ENCODE measurements around the gene HDAC9. TPM values are rescaled to one million over a fixed set of nuclear protein-coding genes. Genes with fewer than 3 reads are reported as not detected.

Gene HDAC9
- polyA plus RNA-seq, 4 donors: 8.4 to 15.8 (median 10.7) TPM

- DNase-seq (ENCODE audit: low read depth in 4 of 4, low spot score in 3 of 4): no peak
These were observed 274.7 kb downstream of the HDAC9 start for GRCh38 chr7:18770154-18770811.

DNA sequence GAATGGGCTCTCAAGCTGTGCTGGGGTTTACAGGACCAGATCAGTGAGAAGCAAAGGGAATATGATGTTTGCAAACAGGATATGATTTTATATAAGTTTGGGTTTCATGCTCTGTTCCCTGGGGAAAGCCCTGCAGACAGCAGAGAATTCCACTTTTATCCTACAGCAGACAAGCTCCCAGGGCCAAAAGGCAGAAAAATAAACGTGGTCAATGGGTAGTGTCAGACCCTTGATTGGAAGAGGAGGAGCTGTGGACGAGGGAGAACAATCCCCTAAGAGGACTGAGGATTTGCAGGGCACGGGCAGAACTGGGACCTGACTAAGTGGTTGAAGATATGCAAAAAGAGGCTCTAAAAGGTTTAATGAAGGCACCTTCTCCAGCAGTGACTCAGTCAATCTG is 275.3 kb downstream of the HDAC9 start:
- DNase-seq (ENCODE audit: low read depth in 4 of 4, low spot score in 3 of 4): no peak

- DNase-seq (ENCODE audit: low read depth in 4 of 4, low spot score in 3 of 4): no peak
These were observed 276.5 kb downstream of the HDAC9 start for GRCh38 chr7:18771834-18772566.

- no peak for DNase-seq (ENCODE audit: low read depth in 4 of 4, low spot score in 3 of 4)
These were observed 277.0 kb downstream of the HDAC9 start for GRCh38 chr7:18772567-18772965.

- DNase-seq (ENCODE audit: low read depth in 4 of 4, low spot score in 3 of 4): no peak
These were observed 281.8 kb downstream of the HDAC9 start for GRCh38 chr7:18777314-18777713.

- no peak for DNase-seq (ENCODE audit: low read depth in 4 of 4, low spot score in 3 of 4)
These were observed 283.0 kb downstream of the HDAC9 start for GRCh38 chr7:18778594-18778993.

GRCh38 chr7:18780266-18780665 is 284.7 kb downstream of the HDAC9 start:
- DNase-seq (ENCODE audit: low read depth in 4 of 4, low spot score in 3 of 4): no peak

- no peak for DNase-seq (ENCODE audit: low read depth in 4 of 4, low spot score in 3 of 4)
These were observed 285.4 kb downstream of the HDAC9 start for GRCh38 chr7:18780938-18781337.

- DNase-seq (ENCODE audit: low read depth in 4 of 4, low spot score in 3 of 4): no peak
These were observed 290.7 kb downstream of the HDAC9 start for GRCh38 chr7:18786196-18786727.

DNA sequence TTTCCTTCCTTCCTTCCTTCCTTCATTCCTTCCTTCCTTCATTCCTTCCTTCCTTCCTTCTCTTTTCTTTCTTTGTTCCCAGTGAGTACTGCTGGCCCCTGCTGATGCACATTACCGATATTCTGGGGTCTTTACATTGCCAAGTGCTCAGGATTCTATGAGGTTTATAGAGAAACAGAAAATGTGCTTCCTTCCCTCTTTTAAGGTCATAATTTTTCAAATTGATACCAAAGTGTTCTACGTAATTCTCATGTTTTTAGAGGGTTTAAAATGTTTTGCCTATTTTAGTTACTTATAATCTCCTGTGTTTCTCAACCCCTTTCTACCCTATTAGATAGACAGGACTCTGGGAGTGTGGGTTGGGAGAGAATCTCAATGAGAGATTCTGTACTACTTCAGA is 291.2 kb downstream of the HDAC9 start:
- no peak for DNase-seq (ENCODE audit: low read depth in 4 of 4, low spot score in 3 of 4)

DNA sequence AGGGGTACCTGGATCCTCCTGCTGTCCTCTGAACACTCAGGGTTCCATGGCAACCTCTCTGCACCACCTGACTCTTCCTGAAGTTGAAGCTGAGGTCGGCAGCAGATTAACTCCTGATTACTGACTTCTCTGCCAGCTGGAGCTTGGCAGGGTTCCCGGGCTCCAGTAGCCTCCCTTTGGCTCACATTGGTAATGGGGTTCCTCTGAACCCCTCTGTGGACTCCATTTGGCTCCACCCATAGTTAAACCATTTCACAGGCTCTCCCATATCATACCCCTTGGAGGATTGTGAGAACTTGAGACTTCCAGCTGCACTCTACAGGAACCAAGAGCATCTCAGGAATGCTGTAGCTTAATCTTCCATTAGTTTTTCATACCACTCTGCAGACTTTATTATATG is 292.5 kb downstream of the HDAC9 start:
- DNase-seq (ENCODE audit: low read depth in 4 of 4, low spot score in 3 of 4): no peak

DNA sequence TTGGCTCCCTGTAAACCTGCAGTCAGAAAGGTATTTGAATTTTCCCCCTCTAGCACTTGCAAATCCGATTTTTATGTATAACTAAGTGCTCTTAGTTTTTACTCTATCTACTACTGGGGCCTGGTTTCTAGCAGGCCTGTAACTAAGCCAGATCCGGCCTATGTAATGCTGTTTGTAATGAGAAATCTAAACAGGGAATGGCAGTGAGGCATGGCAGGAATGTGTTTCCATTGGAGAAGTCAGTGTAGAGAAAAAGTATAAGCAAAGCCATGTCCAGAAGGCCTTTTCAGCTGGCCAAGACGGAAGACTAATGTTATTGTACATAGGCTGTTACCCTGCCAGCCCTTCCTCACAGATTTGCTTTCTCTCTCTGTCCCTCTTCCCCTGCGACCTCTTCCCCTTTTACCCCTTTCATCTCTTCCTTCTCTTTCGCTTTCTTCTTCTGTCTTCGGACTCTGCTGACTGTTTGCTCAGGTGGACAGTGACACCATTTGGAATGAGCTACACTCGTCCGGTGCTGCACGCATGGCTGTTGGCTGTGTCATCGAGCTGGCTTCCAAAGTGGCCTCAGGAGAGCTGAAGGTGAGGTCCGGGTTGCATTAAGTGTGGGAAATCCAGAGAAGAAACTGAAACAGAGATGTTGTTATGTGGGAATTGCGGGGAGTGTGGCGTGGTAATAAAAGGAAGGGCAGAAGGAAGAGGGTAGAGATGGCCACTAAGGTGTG is 297.5 kb downstream of the HDAC9 start:
- peak in 3 of 4 donors; percentile 18 to 39 (median 21) for DNase-seq (ENCODE audit: low read depth in 4 of 4, low spot score in 3 of 4)

GRCh38 chr7:18796216-18796615 is 300.7 kb downstream of the HDAC9 start:
- no peak for DNase-seq (ENCODE audit: low read depth in 4 of 4, low spot score in 3 of 4)

GRCh38 chr7:18798088-18798906 is 302.7 kb downstream of the HDAC9 start:
- DNase-seq (ENCODE audit: low read depth in 4 of 4, low spot score in 3 of 4): no peak

GRCh38 chr7:18799899-18800298 is 304.4 kb downstream of the HDAC9 start:
- no peak for DNase-seq (ENCODE audit: low read depth in 4 of 4, low spot score in 3 of 4)

- no peak for DNase-seq (ENCODE audit: low read depth in 4 of 4, low spot score in 3 of 4)
These were observed 308.4 kb downstream of the HDAC9 start for GRCh38 chr7:18803923-18804322.

- DNase-seq (ENCODE audit: low read depth in 4 of 4, low spot score in 3 of 4): no peak
These were observed 310.6 kb downstream of the HDAC9 start for GRCh38 chr7:18806177-18806576.

DNA sequence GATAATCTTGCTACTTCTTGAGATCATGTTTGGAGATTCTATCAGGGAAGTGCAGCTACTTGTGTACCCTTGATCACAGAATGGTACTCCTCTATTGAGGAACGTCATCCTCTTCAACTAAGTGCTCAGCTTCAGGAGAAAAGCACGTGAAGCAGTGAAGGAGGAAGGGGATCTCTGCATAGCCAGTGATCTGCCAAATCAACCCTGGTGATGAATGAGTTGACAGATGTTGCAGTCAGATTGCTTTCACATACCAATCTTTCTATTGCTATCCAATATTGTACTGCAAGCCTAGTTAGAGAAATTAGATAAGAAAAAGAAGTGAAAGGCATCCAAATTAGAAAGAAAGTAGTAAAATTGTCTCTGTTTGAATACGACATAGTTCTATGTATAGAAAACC is 312.5 kb downstream of the HDAC9 start:
- DNase-seq (ENCODE audit: low read depth in 4 of 4, low spot score in 3 of 4): no peak

DNA sequence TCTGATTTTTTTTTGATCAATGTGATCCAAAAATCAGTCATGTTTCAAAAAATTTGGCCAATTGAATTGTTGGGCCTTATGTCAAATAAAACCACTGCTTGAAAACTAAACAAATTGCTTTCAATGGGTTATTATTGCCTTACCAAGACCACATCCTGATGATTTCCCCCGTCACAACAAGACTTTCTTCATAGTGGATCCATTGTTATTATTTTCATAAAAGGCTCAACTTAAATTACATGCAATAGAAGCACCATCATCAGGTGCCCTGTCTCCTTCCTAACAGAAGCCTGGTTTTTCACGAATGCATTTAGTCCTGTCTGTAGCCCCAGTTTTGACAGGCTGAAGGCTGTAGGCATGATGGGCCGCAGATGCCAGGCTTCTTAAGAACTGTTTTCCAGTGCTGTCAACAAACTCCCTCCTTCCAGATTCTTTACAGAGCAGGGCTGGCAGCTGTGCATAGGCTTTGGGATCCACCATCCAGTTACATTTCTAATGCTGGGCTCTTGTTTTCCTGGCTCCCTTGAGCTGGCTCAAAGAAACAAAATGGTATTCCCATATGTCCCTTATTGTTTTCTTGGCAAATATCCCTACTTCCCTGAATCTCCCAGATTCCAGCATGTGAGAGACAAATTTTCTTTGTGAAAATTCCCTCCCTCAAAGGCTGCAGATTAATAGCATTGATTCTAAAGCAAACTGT is 319.9 kb downstream of the HDAC9 start:
- DNase-seq (ENCODE audit: low read depth in 4 of 4, low spot score in 3 of 4): no peak

DNA sequence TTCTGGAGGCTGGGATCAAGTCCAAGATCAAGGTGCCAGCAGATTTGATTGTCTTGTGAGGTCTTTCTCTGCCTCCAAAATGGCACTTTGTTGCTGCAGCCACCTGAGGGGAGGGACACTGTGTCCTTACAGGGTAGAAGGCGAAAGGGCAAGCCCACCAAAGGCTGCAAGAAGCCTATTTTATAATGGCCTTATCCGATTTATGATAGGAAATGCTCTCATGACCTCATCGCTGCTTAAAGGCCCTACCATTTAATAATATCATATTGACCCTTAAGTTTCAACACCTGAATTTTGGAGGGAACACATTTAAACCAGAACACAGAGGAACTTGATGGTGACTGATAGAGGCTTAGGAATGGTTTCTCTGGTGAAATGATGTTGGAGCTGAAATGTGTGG is 325.4 kb downstream of the HDAC9 start:
- DNase-seq (ENCODE audit: low read depth in 4 of 4, low spot score in 3 of 4): no peak
